Measurements from ENCODE around the gene CXorf38.

Gene CXorf38

DNA sequence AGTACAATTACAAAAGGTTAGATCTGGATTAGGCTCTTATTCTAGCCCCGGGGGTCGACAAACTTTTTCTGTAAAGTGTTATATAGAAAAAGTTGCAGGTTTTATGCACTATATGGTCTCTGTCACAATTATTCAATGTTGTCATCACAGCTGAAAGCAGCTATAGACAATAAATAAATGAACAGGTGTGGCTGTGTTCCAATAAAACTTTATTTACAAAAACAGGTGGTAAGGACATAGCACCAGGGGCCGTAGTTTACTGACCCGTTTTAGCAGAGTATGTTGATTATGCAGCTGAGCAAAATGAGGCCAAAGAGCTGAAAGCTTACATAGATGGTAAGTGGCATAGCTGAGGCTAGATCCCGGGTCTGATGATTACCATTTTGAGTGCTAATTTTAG is 13.0 kb upstream of the CXorf38 start:
- no peak for TF ChIP-seq POLR2A (IDR thresholded peaks at IDR 0.05; ENCODE audit: low read depth, low read length)
- no peak for TF ChIP-seq TAF1 (IDR thresholded peaks at IDR 0.05; ENCODE audit: borderline replicate concordance, low read depth, low read length)
- TF ChIP-seq POLR2AphosphoS5 (IDR thresholded peaks at IDR 0.05; ENCODE audit: low read depth, low read length): no peak
- no peak for DNase-seq (ENCODE audit: insufficient read length)
- no peak for FAIRE-seq

DNA sequence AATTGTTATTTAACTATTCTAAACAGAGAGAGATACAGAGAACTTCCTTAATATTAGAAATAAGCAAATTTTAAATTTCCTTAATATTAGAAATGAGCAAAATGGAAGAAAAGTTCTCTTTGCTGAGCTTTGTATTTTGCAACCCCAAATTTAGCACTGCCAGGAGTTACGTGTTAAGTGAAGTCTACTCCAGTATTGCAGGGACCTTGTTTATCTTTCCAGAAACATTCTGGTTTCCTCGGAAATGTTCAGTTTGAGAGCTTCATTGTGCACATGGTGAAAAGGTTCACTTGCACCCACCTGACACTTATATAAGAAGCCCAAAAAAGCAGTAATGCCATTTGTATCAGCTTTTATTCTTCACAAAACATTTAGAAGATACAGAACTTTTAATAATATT is 6.2 kb upstream of the CXorf38 start:
- FAIRE-seq (no peak), DNase-seq (ENCODE audit: insufficient read length) (no peak)
- no peak for TF ChIP-seq POLR2A (IDR thresholded peaks at IDR 0.05; ENCODE audit: low read depth, low read length)
- TF ChIP-seq POLR2AphosphoS5 (IDR thresholded peaks at IDR 0.05; ENCODE audit: low read depth, low read length): no peak
- TF ChIP-seq TAF1 (IDR thresholded peaks at IDR 0.05; ENCODE audit: borderline replicate concordance, low read depth, low read length): no peak

- DNase-seq (ENCODE audit: insufficient read length) (no peak), FAIRE-seq (no peak)
Measured at GRCh38 chrX:40652664-40653063, 5.3 kb upstream of the CXorf38 start.

GRCh38 chrX:40651620-40652223 is 4.4 kb upstream of the CXorf38 start:
- DNase-seq (ENCODE audit: insufficient read length): no peak
- peak; percentile 94 for FAIRE-seq
- TF ChIP-seq POLR2A (IDR thresholded peaks at IDR 0.05; ENCODE audit: low read depth, low read length): no peak
- no peak for TF ChIP-seq POLR2AphosphoS5 (IDR thresholded peaks at IDR 0.05; ENCODE audit: low read depth, low read length)
- no peak for TF ChIP-seq TAF1 (IDR thresholded peaks at IDR 0.05; ENCODE audit: borderline replicate concordance, low read depth, low read length)

More at GRCh38 chrX:40652664-40653063, 5.3 kb upstream of the CXorf38 start:
- no peak for TF ChIP-seq POLR2A (IDR thresholded peaks at IDR 0.05; ENCODE audit: low read depth, low read length)
- no peak for TF ChIP-seq TAF1 (IDR thresholded peaks at IDR 0.05; ENCODE audit: borderline replicate concordance, low read depth, low read length)
- TF ChIP-seq POLR2AphosphoS5 (IDR thresholded peaks at IDR 0.05; ENCODE audit: low read depth, low read length): no peak

- DNase-seq (ENCODE audit: insufficient read length) (peak; percentile 38), FAIRE-seq (peak; percentile 70)
- no peak for TF ChIP-seq POLR2A (IDR thresholded peaks at IDR 0.05; ENCODE audit: low read depth, low read length)
- no peak for TF ChIP-seq POLR2AphosphoS5 (IDR thresholded peaks at IDR 0.05; ENCODE audit: low read depth, low read length)
- no peak for TF ChIP-seq TAF1 (IDR thresholded peaks at IDR 0.05; ENCODE audit: borderline replicate concordance, low read depth, low read length)
Measured at GRCh38 chrX:40646489-40647306, 663 bp downstream of the CXorf38 start.

- DNase-seq (ENCODE audit: insufficient read length) (peak; percentile 37), FAIRE-seq (peak; percentile 97)
- no peak for TF ChIP-seq POLR2A (IDR thresholded peaks at IDR 0.05; ENCODE audit: low read depth, low read length)
- no peak for TF ChIP-seq POLR2AphosphoS5 (IDR thresholded peaks at IDR 0.05; ENCODE audit: low read depth, low read length)
- peak; percentile 73; the same call in 1 of the 2 replicates for TF ChIP-seq TAF1 (IDR thresholded peaks at IDR 0.05; ENCODE audit: borderline replicate concordance, low read depth, low read length)
Measured at GRCh38 chrX:40644821-40645358, 2.5 kb downstream of the CXorf38 start.

- DNase-seq (ENCODE audit: insufficient read length) (no peak), FAIRE-seq (peak; percentile 66)
- no peak for TF ChIP-seq POLR2AphosphoS5 (IDR thresholded peaks at IDR 0.05; ENCODE audit: low read depth, low read length)
- no peak for TF ChIP-seq POLR2A (IDR thresholded peaks at IDR 0.05; ENCODE audit: low read depth, low read length)
- no peak for TF ChIP-seq TAF1 (IDR thresholded peaks at IDR 0.05; ENCODE audit: borderline replicate concordance, low read depth, low read length)
Measured at GRCh38 chrX:40644176-40644575, 3.2 kb downstream of the CXorf38 start.

DNA sequence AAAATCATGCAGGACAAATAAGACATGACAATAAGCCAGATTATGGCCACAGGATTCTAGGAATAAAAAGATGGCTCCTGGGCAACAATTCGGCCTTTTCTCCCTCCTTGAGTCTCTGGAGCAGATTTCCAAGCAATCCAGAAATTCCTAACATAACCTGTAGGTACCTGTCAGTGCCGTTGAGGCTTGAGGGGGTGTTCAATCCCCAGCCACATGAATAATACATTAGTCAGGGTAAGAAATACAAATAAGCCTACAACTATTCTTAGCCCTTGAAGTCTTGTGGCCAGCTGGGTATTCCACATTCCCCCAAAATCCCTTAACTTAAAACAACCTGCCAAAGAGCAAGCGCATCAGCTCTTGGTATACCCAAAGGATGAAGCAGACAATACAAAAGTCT is 9.7 kb downstream of the CXorf38 start:
- no peak for FAIRE-seq
- no peak for DNase-seq (ENCODE audit: insufficient read length)
- no peak for TF ChIP-seq POLR2AphosphoS5 (IDR thresholded peaks at IDR 0.05; ENCODE audit: low read depth, low read length)
- no peak for TF ChIP-seq TAF1 (IDR thresholded peaks at IDR 0.05; ENCODE audit: borderline replicate concordance, low read depth, low read length)
- no peak for TF ChIP-seq POLR2A (IDR thresholded peaks at IDR 0.05; ENCODE audit: low read depth, low read length)

- DNase-seq (ENCODE audit: insufficient read length) (no peak), FAIRE-seq (peak; percentile 21)
- no peak for TF ChIP-seq POLR2A (IDR thresholded peaks at IDR 0.05; ENCODE audit: low read depth, low read length)
- no peak for TF ChIP-seq TAF1 (IDR thresholded peaks at IDR 0.05; ENCODE audit: borderline replicate concordance, low read depth, low read length)
- TF ChIP-seq POLR2AphosphoS5 (IDR thresholded peaks at IDR 0.05; ENCODE audit: low read depth, low read length): no peak
Measured at GRCh38 chrX:40632199-40632598, 15.2 kb downstream of the CXorf38 start.

GRCh38 chrX:40628506-40628905 is 18.9 kb downstream of the CXorf38 start:
- TF ChIP-seq TAF1 (IDR thresholded peaks at IDR 0.05; ENCODE audit: borderline replicate concordance, low read depth, low read length) (no peak), POLR2A (IDR thresholded peaks at IDR 0.05; ENCODE audit: low read depth, low read length) (no peak), POLR2AphosphoS5 (IDR thresholded peaks at IDR 0.05; ENCODE audit: low read depth, low read length) (no peak)
- FAIRE-seq (no peak), DNase-seq (ENCODE audit: insufficient read length) (no peak)

DNA sequence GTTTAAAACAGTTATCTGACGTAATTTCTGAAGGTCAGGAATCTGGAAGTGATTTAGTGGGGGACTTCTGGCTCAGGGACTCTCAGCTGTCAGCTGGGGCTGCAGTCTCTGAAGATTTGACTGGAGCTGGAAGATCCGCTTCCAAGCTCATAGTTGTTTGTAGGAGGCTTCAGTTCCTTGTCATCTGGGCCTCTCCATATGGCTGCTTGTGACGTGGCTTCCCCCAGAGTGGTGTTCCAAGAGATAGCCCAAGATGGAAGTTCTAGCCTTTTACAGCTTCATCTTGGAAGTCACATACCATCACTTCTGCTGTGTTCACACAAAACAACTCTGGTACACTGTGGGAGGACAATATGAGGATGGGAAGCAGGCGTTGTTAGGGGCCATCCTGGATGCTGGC is 22.1 kb downstream of the CXorf38 start:
- no peak for TF ChIP-seq POLR2A (IDR thresholded peaks at IDR 0.05; ENCODE audit: low read depth, low read length)
- no peak for TF ChIP-seq POLR2AphosphoS5 (IDR thresholded peaks at IDR 0.05; ENCODE audit: low read depth, low read length)
- TF ChIP-seq TAF1 (IDR thresholded peaks at IDR 0.05; ENCODE audit: borderline replicate concordance, low read depth, low read length): no peak
- DNase-seq (ENCODE audit: insufficient read length) (no peak), FAIRE-seq (no peak)
